Type B pancreatic cell (in vitro differentiated cells): ENCODE results near the gene HSD11B1. TPM values are rescaled to one million over a fixed set of nuclear protein-coding genes. Genes with fewer than 3 reads are reported as not detected.

Experiments
- DNase-seq: peaks from one replicate; pipeline ENCODE4 v3.0.0; 2021; ENCODE audit warnings: mixed read lengths; ENCODE audit not compliant: unreplicated experiment; ENCODE audit errors: extremely low spot score
- H3K27ac Mint-ChIP-seq: 2 replicates; pipeline ENCODE4 v1.8.0; 2021; ENCODE audit warnings: mild to moderate bottlenecking, mixed read lengths
- H3K27me3 Mint-ChIP-seq: 2 replicates; pipeline ENCODE4 v1.8.0; 2021; ENCODE audit warnings: mixed read lengths
- H3K36me3 Mint-ChIP-seq: 2 replicates; pipeline ENCODE4 v1.8.0; 2021; ENCODE audit warnings: mixed read lengths
- H3K4me1 Mint-ChIP-seq: one replicate; pipeline ENCODE4 v1.8.0; 2021; ENCODE audit warnings: mixed read lengths; ENCODE audit not compliant: unreplicated experiment
- H3K4me3 Mint-ChIP-seq: 2 replicates; pipeline ENCODE4 v1.8.0; 2021; ENCODE audit warnings: mild to moderate bottlenecking, mixed read lengths
- H3K9me3 Mint-ChIP-seq: 2 replicates; pipeline ENCODE4 v1.8.0; 2021; ENCODE audit warnings: mixed read lengths
- CTCF ChIP-seq: fragments of 200-600 bp; sonication (generic); conservative IDR thresholded peaks from 2 replicates; pipeline ENCODE4 v1.5.0; 2021; ENCODE audit warnings: antibody characterized with exemption, mild to moderate bottlenecking
- total RNA-seq: library from RNA; stranded (reverse); gene quantifications from 2 replicates; pipeline ENCODE4 v1.2.1, GENCODE V29; 2021; ENCODE audit warnings: low replicate concordance

Gene HSD11B1
- total RNA-seq, 1 donor from 2014 or later, result not detected

GRCh38 chr1:209727286-209727685, 22.6 kb downstream of the HSD11B1 start:
- peaks cover 2% of the 10 kb centered on the region for H3K4me1 Mint-ChIP-seq
- no peak overlapping the region for H3K27ac Mint-ChIP-seq
- H3K36me3 Mint-ChIP-seq, result no peaks in the 10 kb centered on the region
- no peak for TF ChIP-seq CTCF
- no peak for DNase-seq
- H3K27me3 Mint-ChIP-seq, result no peaks in the 10 kb centered on the region
- H3K9me3 Mint-ChIP-seq, result no peaks in the 10 kb centered on the region
- H3K4me3 Mint-ChIP-seq, result no peak overlapping the region

- no peak for DNase-seq
- Mint-ChIP-seq H3K27me3 (no peaks in the 10 kb centered on the region), H3K4me1 (no peaks in the 10 kb centered on the region), H3K9me3 (no peaks in the 10 kb centered on the region), H3K27ac (no peak overlapping the region), H3K4me3 (no peak overlapping the region), H3K36me3 (no peaks in the 10 kb centered on the region)
- TF ChIP-seq CTCF, result no peak
Observed at GRCh38 chr1:209727785-209728184, 23.1 kb downstream of the HSD11B1 start.

- H3K4me3 Mint-ChIP-seq, result no peak overlapping the region
- H3K4me1 Mint-ChIP-seq, result no peaks in the 10 kb centered on the region
- no peak overlapping the region for H3K27ac Mint-ChIP-seq
- no peak for TF ChIP-seq CTCF
- no peak for DNase-seq
- no peaks in the 10 kb centered on the region for H3K9me3 Mint-ChIP-seq
- no peaks in the 10 kb centered on the region for H3K27me3 Mint-ChIP-seq
- H3K36me3 Mint-ChIP-seq, result no peaks in the 10 kb centered on the region
Observed at GRCh38 chr1:209728466-209728865, 23.8 kb downstream of the HSD11B1 start.

GRCh38 chr1:209729436-209729835, 24.8 kb downstream of the HSD11B1 start:
- TF ChIP-seq CTCF, result no peak
- Mint-ChIP-seq H3K27ac (no peak overlapping the region), H3K9me3 (no peaks in the 10 kb centered on the region), H3K4me1 (peaks cover 8% of the 10 kb centered on the region), H3K36me3 (no peaks in the 10 kb centered on the region), H3K27me3 (peaks cover 4% of the 10 kb centered on the region), H3K4me3 (no peak overlapping the region)
- no peak for DNase-seq

GRCh38 chr1:209732725-209733124, 28.1 kb downstream of the HSD11B1 start:
- no peak for TF ChIP-seq CTCF
- peaks cover 8% of the 10 kb centered on the region for H3K4me1 Mint-ChIP-seq
- H3K9me3 Mint-ChIP-seq, result no peaks in the 10 kb centered on the region
- peaks cover 9% of the 10 kb centered on the region for H3K27me3 Mint-ChIP-seq
- no peaks in the 10 kb centered on the region for H3K36me3 Mint-ChIP-seq
- H3K4me3 Mint-ChIP-seq, result no peak overlapping the region
- DNase-seq, result no peak
- no peak overlapping the region for H3K27ac Mint-ChIP-seq
